SJSA1 (cell line): Measurements from ENCODE around the gene TRIM67. TPM values are rescaled to one million over a fixed set of nuclear protein-coding genes. Genes with fewer than 3 reads are reported as not detected.

Experiments used
- DNase-seq, 2 experiments: peaks; one replicate each; pipeline ENCODE4 v3.0.0-alpha.2; 2015 to 2020; ENCODE audit warnings: low spot score in 2 of 2, low read depth in 1 of 2
- H3K27ac ChIP-seq: fragments of 250-450 bp; sonication (Bioruptor Pico); 2 replicates; pipeline ENCODE4 v1.5.1; 2020; ENCODE audit warnings: mild to moderate bottlenecking, moderate library complexity
- H3K27me3 ChIP-seq: fragments of 250-450 bp; sonication (Bioruptor Pico); replicated peaks from 2 replicates; pipeline ENCODE4 v1.5.1; 2020; ENCODE audit warnings: mild to moderate bottlenecking, moderate library complexity
- H3K36me3 ChIP-seq: fragments of 250-450 bp; sonication (Bioruptor Pico); 2 replicates; pipeline ENCODE4 v1.5.1; 2020; ENCODE audit warnings: mild to moderate bottlenecking
- H3K4me1 ChIP-seq: fragments of 250-450 bp; sonication (Bioruptor Pico); replicated peaks from 2 replicates; pipeline ENCODE4 v1.6.1; 2021; ENCODE audit warnings: mild to moderate bottlenecking
- H3K4me3 ChIP-seq: fragments of 250-450 bp; sonication (Bioruptor Pico); 2 replicates; pipeline ENCODE4 v1.5.1; 2020; ENCODE audit warnings: mild to moderate bottlenecking
- H3K9me3 ChIP-seq: fragments of 250-450 bp; sonication (Bioruptor Pico); replicated peaks from 2 replicates; pipeline ENCODE4 v1.5.1; 2020; ENCODE audit warnings: mild to moderate bottlenecking
- total RNA-seq: library from RNA; depleted of rRNA; stranded (reverse); fragments of >200 nt; shearing (Covaris generic); gene quantifications from 2 replicates; pipeline ENCODE4 v1.2.3, GENCODE V29; 2014; rRNA removed

Gene TRIM67
- total RNA-seq, 1 experiment from 2014 or later: 0.61 TPM

- Histone ChIP-seq H3K4me3 (no peak overlapping the region), H3K27me3 (no peaks in the 10 kb centered on the region), H3K27ac (no peak overlapping the region), H3K4me1 (no peaks in the 10 kb centered on the region), H3K36me3 (peaks cover 40% of the 10 kb centered on the region), H3K9me3 (no peaks in the 10 kb centered on the region)
- no peak for DNase-seq
Measured at GRCh38 chr1:231252336-231252735, 90.5 kb downstream of the TRIM67 start.

- Histone ChIP-seq H3K9me3 (no peaks in the 10 kb centered on the region), H3K27ac (no peak overlapping the region), H3K27me3 (no peaks in the 10 kb centered on the region), H3K4me1 (no peaks in the 10 kb centered on the region), H3K36me3 (peaks cover 74% of the 10 kb centered on the region), H3K4me3 (no peak overlapping the region)
- no peak for DNase-seq
Measured at GRCh38 chr1:231260351-231260750, 98.5 kb downstream of the TRIM67 start.

DNA sequence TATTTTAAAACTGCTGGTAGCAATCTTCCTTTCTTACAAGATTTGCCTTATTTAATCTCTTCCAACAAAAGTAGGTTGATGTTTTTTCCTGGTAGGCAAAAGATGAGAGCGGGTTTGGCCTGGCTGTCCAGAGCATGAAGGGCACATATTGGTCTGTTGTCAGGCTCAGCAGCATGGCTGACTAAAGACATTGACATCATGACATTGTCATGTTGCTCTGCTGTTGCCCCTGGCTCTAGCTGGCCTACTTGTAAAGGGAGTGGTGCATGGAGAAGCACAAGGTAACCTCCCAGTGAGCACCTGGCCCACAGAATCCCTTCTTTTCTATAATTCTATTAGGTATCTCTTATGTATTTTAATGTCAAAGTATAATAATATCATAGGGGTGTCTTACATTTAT lies 102.8 kb downstream of the TRIM67 start:
- Histone ChIP-seq H3K4me3 (no peak overlapping the region), H3K36me3 (peaks cover 80% of the 10 kb centered on the region), H3K27me3 (no peaks in the 10 kb centered on the region), H3K9me3 (no peaks in the 10 kb centered on the region), H3K27ac (no peak overlapping the region), H3K4me1 (no peaks in the 10 kb centered on the region)
- no peak for DNase-seq

- no peaks in the 10 kb centered on the region for H3K9me3 ChIP-seq
- peaks cover 75% of the 10 kb centered on the region for H3K36me3 ChIP-seq
- no peak overlapping the region for H3K4me3 ChIP-seq
- DNase-seq: no peak
- no peaks in the 10 kb centered on the region for H3K27me3 ChIP-seq
- H3K27ac ChIP-seq: no peak overlapping the region
- no peaks in the 10 kb centered on the region for H3K4me1 ChIP-seq
Measured at GRCh38 chr1:231265379-231265778, 103.5 kb downstream of the TRIM67 start.

DNA sequence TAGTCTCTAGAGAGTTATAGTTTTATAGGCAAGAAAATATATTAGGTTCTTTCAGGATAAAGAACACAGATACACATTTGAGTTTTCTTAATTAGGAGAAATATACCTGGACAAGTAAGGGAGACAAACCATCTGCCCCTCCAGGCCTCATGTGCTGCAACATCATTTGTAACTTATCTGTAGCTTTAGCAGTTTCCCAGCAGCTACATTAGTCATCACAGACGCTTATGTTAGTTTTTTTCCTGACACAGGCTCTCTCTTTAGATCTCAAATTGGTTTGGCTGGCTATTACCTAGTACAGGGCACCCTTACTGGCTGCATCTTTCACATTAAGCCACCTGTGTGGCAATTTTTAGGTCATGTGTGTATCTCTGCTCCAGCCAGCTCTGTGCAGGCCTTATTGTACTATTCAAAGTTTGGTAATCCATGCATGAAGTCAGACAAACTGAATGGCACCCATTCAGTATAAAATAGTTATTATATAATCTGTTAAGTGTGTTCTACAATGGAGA lies 105.0 kb downstream of the TRIM67 start:
- no peaks in the 10 kb centered on the region for H3K4me1 ChIP-seq
- peaks cover 70% of the 10 kb centered on the region for H3K36me3 ChIP-seq
- no peaks in the 10 kb centered on the region for H3K9me3 ChIP-seq
- no peak for DNase-seq
- no peak overlapping the region for H3K4me3 ChIP-seq
- no peak overlapping the region for H3K27ac ChIP-seq
- H3K27me3 ChIP-seq: no peaks in the 10 kb centered on the region

Other genes with a start within 250 kb of the TRIM67 start
- gene TTC13, start 183.2 kb upstream of the TRIM67 start, total RNA-seq: 8.5 and 9.9 TPM in 2 replicates
- 23.6 and 33.1 TPM in 2 replicates for gene ARV1, start 183.0 kb upstream of the TRIM67 start, total RNA-seq
- gene FAM89A, start 121.8 kb upstream of the TRIM67 start, total RNA-seq: 36.7 and 39.5 TPM in 2 replicates
- gene GNPAT, start 79.2 kb downstream of the TRIM67 start, total RNA-seq: 71.9 and 80.1 TPM in 2 replicates
- gene EXOC8, start 175.8 kb downstream of the TRIM67 start, total RNA-seq: 16.0 and 16.9 TPM in 2 replicates
- gene SPRTN, start 176.2 kb downstream of the TRIM67 start, total RNA-seq: 27.4 and 30.4 TPM in 2 replicates